Prostate gland (tissue), 2 donors: Measurements from ENCODE around the gene HEPACAM.

Source experiments
- POLR2A ChIP-seq: fragments of 450-650 bp; IDR thresholded peaks from one replicate; pipeline ENCODE4 v1.6.1; 2016; ENCODE audit warnings: antibody characterized with exemption, mild to moderate bottlenecking
- POLR2AphosphoS5 ChIP-seq: sonication (generic); formaldehyde crosslinking; IDR thresholded peaks from one replicate; pipeline ENCODE4 v1.6.1; 2017; ENCODE audit warnings: antibody characterized with exemption
- TF ChIP-seq, protein P1 (sequence below), 4 experiments: fragments of 200-600 bp in 2 of 4; fragments of 450-650 bp in 2 of 4; sonication (generic) in 2 of 4; IDR thresholded peaks; 1 replicate in 3 of 4; 2 replicates in 1 of 4; pipeline ENCODE4 v1.5.1; 2016 to 2019; ENCODE audit warnings: antibody characterized with exemption in 4 of 4, mild to moderate bottlenecking in 2 of 4, moderate library complexity in 2 of 4

- TF ChIP-seq POLR2A (no peak), POLR2AphosphoS5 (no peak)
- TF ChIP-seq, protein P1, sequence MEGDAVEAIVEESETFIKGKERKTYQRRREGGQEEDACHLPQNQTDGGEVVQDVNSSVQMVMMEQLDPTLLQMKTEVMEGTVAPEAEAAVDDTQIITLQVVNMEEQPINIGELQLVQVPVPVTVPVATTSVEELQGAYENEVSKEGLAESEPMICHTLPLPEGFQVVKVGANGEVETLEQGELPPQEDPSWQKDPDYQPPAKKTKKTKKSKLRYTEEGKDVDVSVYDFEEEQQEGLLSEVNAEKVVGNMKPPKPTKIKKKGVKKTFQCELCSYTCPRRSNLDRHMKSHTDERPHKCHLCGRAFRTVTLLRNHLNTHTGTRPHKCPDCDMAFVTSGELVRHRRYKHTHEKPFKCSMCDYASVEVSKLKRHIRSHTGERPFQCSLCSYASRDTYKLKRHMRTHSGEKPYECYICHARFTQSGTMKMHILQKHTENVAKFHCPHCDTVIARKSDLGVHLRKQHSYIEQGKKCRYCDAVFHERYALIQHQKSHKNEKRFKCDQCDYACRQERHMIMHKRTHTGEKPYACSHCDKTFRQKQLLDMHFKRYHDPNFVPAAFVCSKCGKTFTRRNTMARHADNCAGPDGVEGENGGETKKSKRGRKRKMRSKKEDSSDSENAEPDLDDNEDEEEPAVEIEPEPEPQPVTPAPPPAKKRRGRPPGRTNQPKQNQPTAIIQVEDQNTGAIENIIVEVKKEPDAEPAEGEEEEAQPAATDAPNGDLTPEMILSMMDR (IDR thresholded peaks at IDR 0.05) = no peak
Observed at GRCh38 chr11:124918950-124919349, 16.9 kb downstream of the HEPACAM start, which contains the start of gene HEPN1.
